ENCODE results near the gene POU5F2.

Gene POU5F2

DNA sequence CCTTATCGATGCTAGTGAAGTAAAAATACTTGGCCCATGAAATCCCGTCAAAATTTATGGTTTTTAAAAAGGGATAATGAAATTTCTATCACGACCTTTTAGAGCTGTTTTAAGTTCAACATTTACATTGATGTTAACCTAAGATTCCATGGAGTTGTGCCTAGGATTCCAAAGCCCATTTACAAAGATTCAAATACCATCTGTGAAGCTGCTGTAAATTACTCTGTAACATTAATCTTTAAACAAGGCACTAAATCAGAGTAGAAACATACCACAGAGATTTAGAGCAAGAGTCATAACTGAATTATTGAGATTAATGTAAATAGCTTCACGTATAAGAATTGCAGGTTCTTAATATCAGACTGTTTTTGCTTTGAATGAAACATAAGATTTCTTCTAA lies 17.7 kb downstream of the POU5F2 start:
- Histone ChIP-seq H2BK15ac (ENCODE audit: low read length) (no peak overlapping the region), H3K9ac (ENCODE audit: low read depth, low read length, poor library complexity) (no peak overlapping the region), H3K36me3 (replicated peaks in 1 of 2; ENCODE audit: control insufficient read depth in 2 of 2, insufficient read depth in 2 of 2, low read length in 2 of 2) (no peaks in the 10 kb centered on the region), H4K91ac (ENCODE audit: low read depth, low read length, poor library complexity) (no peak overlapping the region), H4K8ac (ENCODE audit: low read depth, low read length) (no peak overlapping the region), H2AK5ac (ENCODE audit: low read depth, low read length) (no peak overlapping the region), H2BK120ac (ENCODE audit: low read depth, low read length) (no peak overlapping the region), H3K27me3 (ENCODE audit: control insufficient read depth in 3 of 3, insufficient read depth in 3 of 3, low read depth in 1 of 3, low read length in 3 of 3) (no peaks in the 10 kb centered on the region), H3K79me1 (ENCODE audit: low read depth, low read length) (no peaks in the 10 kb centered on the region), H3K4me2 (ENCODE audit: insufficient read depth, low read length, poor library complexity, severe bottlenecking) (no peak overlapping the region), H2BK5ac (ENCODE audit: low read length) (no peak overlapping the region), H3K18ac (ENCODE audit: low read length) (no peak overlapping the region), H3K14ac (ENCODE audit: low read length) (no peak overlapping the region), H3K4me1 (ENCODE audit: control insufficient read depth in 2 of 2, insufficient read depth in 1 of 2, low read depth in 1 of 2, low read length in 2 of 2) (peaks cover 8 to 18% of the 10 kb centered on the region in 2 donors), H2BK12ac (ENCODE audit: low read length) (no peak overlapping the region), H3K9me3 (replicated peaks in 1 of 2; ENCODE audit: control insufficient read depth in 2 of 2, insufficient read depth in 1 of 2, low read depth in 1 of 2, low read length in 2 of 2) (no peaks in the 10 kb centered on the region), H2AFZ (ENCODE audit: low read length) (no peak overlapping the region), H3K4me3 (ENCODE audit: low read length in 2 of 2) (no peak overlapping the region), H3K27ac (replicated peaks; ENCODE audit: low read length) (no peak overlapping the region), H3K4ac (ENCODE audit: low read length) (no peak overlapping the region), H3K23ac (ENCODE audit: low read depth, low read length, poor library complexity) (no peak overlapping the region)
- DNase-seq (ENCODE audit: low spot score) = no peak
- no CpG with 5 or more reads among the region's 4 CpGs for WGBS, 2 donors (ENCODE audit: extremely low coverage in 2 of 2, insufficient read length in 2 of 2, insufficient replicate concordance in 1 of 2)

DNA sequence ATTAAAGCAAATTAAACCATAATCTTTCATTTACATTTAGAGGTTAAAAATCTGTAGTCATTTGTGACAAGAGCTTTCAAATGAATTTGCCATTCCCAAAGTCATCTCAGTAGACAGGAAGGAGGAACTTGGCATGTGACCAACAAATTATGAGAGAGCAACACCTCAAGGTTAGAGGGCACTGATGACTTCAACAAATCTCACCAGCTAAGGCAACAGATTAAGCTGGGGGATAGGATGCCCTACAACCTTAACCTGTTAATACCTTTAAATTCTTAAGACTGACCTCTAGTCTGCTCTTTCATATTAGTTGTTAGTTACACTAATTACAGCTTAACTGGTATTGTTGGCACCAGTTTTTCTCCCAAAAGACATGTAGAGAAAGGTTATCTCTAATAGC lies 18.4 kb downstream of the POU5F2 start:
- DNase-seq (ENCODE audit: low spot score) = no peak
- Histone ChIP-seq H3K4me2 (ENCODE audit: insufficient read depth, low read length, poor library complexity, severe bottlenecking) (no peak overlapping the region), H4K8ac (ENCODE audit: low read depth, low read length) (no peak overlapping the region), H3K4me1 (ENCODE audit: control insufficient read depth in 2 of 2, insufficient read depth in 1 of 2, low read depth in 1 of 2, low read length in 2 of 2) (peaks cover 8 to 18% of the 10 kb centered on the region in 2 donors), H3K18ac (ENCODE audit: low read length) (no peak overlapping the region), H3K4me3 (ENCODE audit: low read length in 2 of 2) (no peak overlapping the region), H3K14ac (ENCODE audit: low read length) (no peak overlapping the region), H2AK5ac (ENCODE audit: low read depth, low read length) (no peak overlapping the region), H2BK12ac (ENCODE audit: low read length) (no peak overlapping the region), H3K27ac (replicated peaks; ENCODE audit: low read length) (no peak overlapping the region), H2BK120ac (ENCODE audit: low read depth, low read length) (no peak overlapping the region), H3K23ac (ENCODE audit: low read depth, low read length, poor library complexity) (no peak overlapping the region), H2BK5ac (ENCODE audit: low read length) (no peak overlapping the region), H4K91ac (ENCODE audit: low read depth, low read length, poor library complexity) (no peak overlapping the region), H3K79me1 (ENCODE audit: low read depth, low read length) (no peaks in the 10 kb centered on the region), H3K9me3 (replicated peaks in 1 of 2; ENCODE audit: control insufficient read depth in 2 of 2, insufficient read depth in 1 of 2, low read depth in 1 of 2, low read length in 2 of 2) (no peaks in the 10 kb centered on the region), H3K4ac (ENCODE audit: low read length) (no peak overlapping the region), H2BK15ac (ENCODE audit: low read length) (no peak overlapping the region), H3K9ac (ENCODE audit: low read depth, low read length, poor library complexity) (no peak overlapping the region), H2AFZ (ENCODE audit: low read length) (no peak overlapping the region), H3K36me3 (replicated peaks in 1 of 2; ENCODE audit: control insufficient read depth in 2 of 2, insufficient read depth in 2 of 2, low read length in 2 of 2) (no peaks in the 10 kb centered on the region), H3K27me3 (ENCODE audit: control insufficient read depth in 3 of 3, insufficient read depth in 3 of 3, low read depth in 1 of 3, low read length in 3 of 3) (no peaks in the 10 kb centered on the region)

GRCh38 chr5:93722588-93722987 lies 18.8 kb downstream of the POU5F2 start:
- no CpG with 5 or more reads among the region's 3 CpGs for WGBS, 2 donors (ENCODE audit: extremely low coverage in 2 of 2, insufficient read length in 2 of 2, insufficient replicate concordance in 1 of 2)
- DNase-seq (ENCODE audit: low spot score) = no peak
- H3K14ac ChIP-seq (ENCODE audit: low read length) = no peak overlapping the region

GRCh38 chr5:93721511-93721910 lies 19.9 kb downstream of the POU5F2 start:
- Histone ChIP-seq H2AK5ac (ENCODE audit: low read depth, low read length) (no peak overlapping the region), H3K23ac (ENCODE audit: low read depth, low read length, poor library complexity) (no peak overlapping the region), H4K91ac (ENCODE audit: low read depth, low read length, poor library complexity) (no peak overlapping the region), H2BK12ac (ENCODE audit: low read length) (no peak overlapping the region), H2BK120ac (ENCODE audit: low read depth, low read length) (no peak overlapping the region), H3K4me3 (ENCODE audit: low read length in 2 of 2) (no peak overlapping the region), H3K18ac (ENCODE audit: low read length) (no peak overlapping the region), H3K79me1 (ENCODE audit: low read depth, low read length) (no peaks in the 10 kb centered on the region), H3K14ac (ENCODE audit: low read length) (no peak overlapping the region), H3K4me2 (ENCODE audit: insufficient read depth, low read length, poor library complexity, severe bottlenecking) (no peak overlapping the region), H3K36me3 (replicated peaks in 1 of 2; ENCODE audit: control insufficient read depth in 2 of 2, insufficient read depth in 2 of 2, low read length in 2 of 2) (no peaks in the 10 kb centered on the region), H2AFZ (ENCODE audit: low read length) (no peak overlapping the region), H3K9ac (ENCODE audit: low read depth, low read length, poor library complexity) (no peak overlapping the region), H3K4me1 (ENCODE audit: control insufficient read depth in 2 of 2, insufficient read depth in 1 of 2, low read depth in 1 of 2, low read length in 2 of 2) (peaks cover 8 to 14% of the 10 kb centered on the region in 2 donors), H3K27me3 (ENCODE audit: control insufficient read depth in 3 of 3, insufficient read depth in 3 of 3, low read depth in 1 of 3, low read length in 3 of 3) (no peaks in the 10 kb centered on the region), H2BK5ac (ENCODE audit: low read length) (no peak overlapping the region), H2BK15ac (ENCODE audit: low read length) (no peak overlapping the region), H4K8ac (ENCODE audit: low read depth, low read length) (no peak overlapping the region), H3K27ac (replicated peaks; ENCODE audit: low read length) (no peak overlapping the region), H3K9me3 (replicated peaks in 1 of 2; ENCODE audit: control insufficient read depth in 2 of 2, insufficient read depth in 1 of 2, low read depth in 1 of 2, low read length in 2 of 2) (no peaks in the 10 kb centered on the region), H3K4ac (ENCODE audit: low read length) (no peak overlapping the region)
- no peak for DNase-seq (ENCODE audit: low spot score)
- no CpG with 5 or more reads among the region's 1 CpG for WGBS, 2 donors (ENCODE audit: extremely low coverage in 2 of 2, insufficient read length in 2 of 2, insufficient replicate concordance in 1 of 2)

More at GRCh38 chr5:93722588-93722987, 18.8 kb downstream of the POU5F2 start:
- Histone ChIP-seq H3K9me3 (replicated peaks in 1 of 2; ENCODE audit: control insufficient read depth in 2 of 2, insufficient read depth in 1 of 2, low read depth in 1 of 2, low read length in 2 of 2) (no peaks in the 10 kb centered on the region), H4K91ac (ENCODE audit: low read depth, low read length, poor library complexity) (no peak overlapping the region), H2BK15ac (ENCODE audit: low read length) (no peak overlapping the region), H3K23ac (ENCODE audit: low read depth, low read length, poor library complexity) (no peak overlapping the region), H3K18ac (ENCODE audit: low read length) (no peak overlapping the region), H3K4me3 (ENCODE audit: low read length in 2 of 2) (no peak overlapping the region), H2AK5ac (ENCODE audit: low read depth, low read length) (no peak overlapping the region), H3K79me1 (ENCODE audit: low read depth, low read length) (no peaks in the 10 kb centered on the region), H3K27ac (replicated peaks; ENCODE audit: low read length) (no peak overlapping the region), H2BK12ac (ENCODE audit: low read length) (no peak overlapping the region), H3K4me1 (ENCODE audit: control insufficient read depth in 2 of 2, insufficient read depth in 1 of 2, low read depth in 1 of 2, low read length in 2 of 2) (peaks cover 8 to 18% of the 10 kb centered on the region in 2 donors), H3K9ac (ENCODE audit: low read depth, low read length, poor library complexity) (no peak overlapping the region), H3K27me3 (ENCODE audit: control insufficient read depth in 3 of 3, insufficient read depth in 3 of 3, low read depth in 1 of 3, low read length in 3 of 3) (no peaks in the 10 kb centered on the region), H3K4ac (ENCODE audit: low read length) (no peak overlapping the region), H3K4me2 (ENCODE audit: insufficient read depth, low read length, poor library complexity, severe bottlenecking) (no peak overlapping the region), H2BK5ac (ENCODE audit: low read length) (no peak overlapping the region), H2AFZ (ENCODE audit: low read length) (no peak overlapping the region), H4K8ac (ENCODE audit: low read depth, low read length) (no peak overlapping the region), H3K36me3 (replicated peaks in 1 of 2; ENCODE audit: control insufficient read depth in 2 of 2, insufficient read depth in 2 of 2, low read length in 2 of 2) (no peaks in the 10 kb centered on the region), H2BK120ac (ENCODE audit: low read depth, low read length) (no peak overlapping the region)
